22Rv1 (cell line): Measurements from ENCODE around the gene ZNF500.

Experiments used
- ZFX ChIP-seq: fragments of 450-650 bp; IDR thresholded peaks from 2 replicates; pipeline ENCODE4 v1.6.1; 2017; ENCODE audit warnings: antibody characterized with exemption, borderline replicate concordance
- TF ChIP-seq, protein P1 (sequence below): fragments of 450-650 bp; IDR thresholded peaks from 2 replicates; pipeline ENCODE4 v1.5.1; 2017; ENCODE audit warnings: mild to moderate bottlenecking

- TF ChIP-seq, protein P1, sequence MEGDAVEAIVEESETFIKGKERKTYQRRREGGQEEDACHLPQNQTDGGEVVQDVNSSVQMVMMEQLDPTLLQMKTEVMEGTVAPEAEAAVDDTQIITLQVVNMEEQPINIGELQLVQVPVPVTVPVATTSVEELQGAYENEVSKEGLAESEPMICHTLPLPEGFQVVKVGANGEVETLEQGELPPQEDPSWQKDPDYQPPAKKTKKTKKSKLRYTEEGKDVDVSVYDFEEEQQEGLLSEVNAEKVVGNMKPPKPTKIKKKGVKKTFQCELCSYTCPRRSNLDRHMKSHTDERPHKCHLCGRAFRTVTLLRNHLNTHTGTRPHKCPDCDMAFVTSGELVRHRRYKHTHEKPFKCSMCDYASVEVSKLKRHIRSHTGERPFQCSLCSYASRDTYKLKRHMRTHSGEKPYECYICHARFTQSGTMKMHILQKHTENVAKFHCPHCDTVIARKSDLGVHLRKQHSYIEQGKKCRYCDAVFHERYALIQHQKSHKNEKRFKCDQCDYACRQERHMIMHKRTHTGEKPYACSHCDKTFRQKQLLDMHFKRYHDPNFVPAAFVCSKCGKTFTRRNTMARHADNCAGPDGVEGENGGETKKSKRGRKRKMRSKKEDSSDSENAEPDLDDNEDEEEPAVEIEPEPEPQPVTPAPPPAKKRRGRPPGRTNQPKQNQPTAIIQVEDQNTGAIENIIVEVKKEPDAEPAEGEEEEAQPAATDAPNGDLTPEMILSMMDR: no peak
- TF ChIP-seq ZFX: no peak
Measured at GRCh38 chr16:4706871-4707270, 60.1 kb downstream of the ZNF500 start.
